CD14-positive monocyte (primary cell): Measurements from ENCODE around the gene GUCA1C. TPM values are rescaled to one million over a fixed set of nuclear protein-coding genes. Genes with fewer than 3 reads are reported as not detected.

Source experiments
- DNase-seq, 3 donors: peaks; one replicate each; pipeline ENCODE4 v3.0.0-alpha.2; 2011 to 2022
- H2AFZ ChIP-seq: 2 replicates; pipeline ENCODE4 v1.6.0; 2012; ENCODE audit warnings: mild to moderate bottlenecking, low read depth, low read length, inconsistent platforms; ENCODE audit not compliant: insufficient read depth, poor library complexity, severe bottlenecking
- H3K27ac ChIP-seq, 2 donors: 1 replicate in 1 of 2; 2 replicates in 1 of 2; pipeline ENCODE4 v1.5.1; 2012 to 2013; ENCODE audit warnings: low read length in 2 of 2, control low read depth in 1 of 2, inconsistent platforms in 1 of 2, low read depth in 1 of 2, mild to moderate bottlenecking in 1 of 2
- H3K27me3 ChIP-seq, 2 donors: one replicate each; pipeline versions ENCODE4 v1.6.0 to v1.6.1; 2011 to 2013; ENCODE audit warnings: low read length in 2 of 2; ENCODE audit not compliant: control insufficient read depth in 2 of 2, insufficient read depth in 2 of 2
- H3K36me3 ChIP-seq, 2 donors: replicated peaks in 1 of 2; 1 replicate in 1 of 2; 2 replicates in 1 of 2; pipeline versions ENCODE4 v1.5.1 to v1.6.1; 2012 to 2013; ENCODE audit warnings: low read length in 2 of 2, control low read depth in 1 of 2, inconsistent platforms in 1 of 2, mild to moderate bottlenecking in 1 of 2; ENCODE audit not compliant: insufficient read depth in 2 of 2, control insufficient read depth in 1 of 2
- H3K4me1 ChIP-seq, 2 donors: 1 replicate in 1 of 2; 2 replicates in 1 of 2; pipeline versions ENCODE4 v1.5.1 to v1.6.1; 2012 to 2013; ENCODE audit warnings: low read length in 2 of 2, control low read depth in 1 of 2, inconsistent platforms in 1 of 2, mild to moderate bottlenecking in 1 of 2, moderate library complexity in 1 of 2; ENCODE audit not compliant: insufficient read depth in 2 of 2, control insufficient read depth in 1 of 2
- H3K4me2 ChIP-seq: replicated peaks from 2 replicates; pipeline ENCODE3; 2012; ENCODE audit warnings: low read length, moderate library complexity, mild to moderate bottlenecking; ENCODE audit not compliant: poor library complexity, severe bottlenecking; ENCODE audit errors: extremely low read depth
- H3K4me3 ChIP-seq, 3 experiments: fragments of 200-600 bp in 1 of 3; sonication (generic) in 1 of 3; replicated peaks in 1 of 3; 1 replicate in 2 of 3; 2 replicates in 1 of 3; pipeline ENCODE4 v1.5.1; 2011 to 2013; ENCODE audit warnings: low read length in 3 of 3, mild to moderate bottlenecking in 3 of 3, control low read depth in 2 of 3, low read depth in 2 of 3, inconsistent platforms in 1 of 3, moderate library complexity in 1 of 3
- H3K79me2 ChIP-seq: 2 replicates; pipeline ENCODE4 v1.6.0; 2012; ENCODE audit warnings: mild to moderate bottlenecking, control low read depth, inconsistent platforms, low read length, moderate library complexity; ENCODE audit not compliant: insufficient read depth
- H3K9ac ChIP-seq: 2 replicates; pipeline ENCODE4 v1.6.0; 2017; ENCODE audit warnings: low read length, mild to moderate bottlenecking; ENCODE audit not compliant: insufficient read depth, poor library complexity, severe bottlenecking
- H3K9me3 ChIP-seq, 2 donors: replicated peaks in 1 of 2; 1 replicate in 1 of 2; 2 replicates in 1 of 2; pipeline versions ENCODE4 v1.5.1 to v1.6.1; 2012 to 2013; ENCODE audit warnings: low read length in 2 of 2, control low read depth in 1 of 2; ENCODE audit not compliant: control insufficient read depth in 1 of 2, insufficient read depth in 1 of 2
- H4K20me1 ChIP-seq: 2 replicates; pipeline ENCODE4 v1.6.0; 2012; ENCODE audit warnings: mild to moderate bottlenecking, low read length, control low read depth, moderate library complexity; ENCODE audit not compliant: insufficient read depth
- H3K27ac Mint-ChIP-seq, 7 donors: one replicate each; pipeline ENCODE4 v1.8.0; 2020; ENCODE audit warnings: mild to moderate bottlenecking in 7 of 7, mixed read lengths in 7 of 7, moderate library complexity in 6 of 7, inconsistent platforms in 2 of 7
- H3K27me3 Mint-ChIP-seq, 3 donors: one replicate each; pipeline ENCODE4 v1.8.0; 2021 to 2022; ENCODE audit warnings: low read depth in 3 of 3, mild to moderate bottlenecking in 3 of 3, mixed read lengths in 3 of 3, moderate library complexity in 3 of 3, inconsistent platforms in 1 of 3
- H3K36me3 Mint-ChIP-seq, 2 donors: one replicate each; pipeline ENCODE4 v1.8.0; 2020; ENCODE audit warnings: mixed read lengths in 2 of 2, inconsistent platforms in 1 of 2, mild to moderate bottlenecking in 1 of 2
- H3K4me1 Mint-ChIP-seq: one replicate; pipeline ENCODE4 v1.8.0; 2020; ENCODE audit warnings: mild to moderate bottlenecking, mixed read lengths
- H3K4me3 Mint-ChIP-seq, 2 donors: one replicate each; pipeline ENCODE4 v1.8.0; 2020; ENCODE audit warnings: mild to moderate bottlenecking in 2 of 2, mixed read lengths in 2 of 2, moderate library complexity in 1 of 2
- H3K9me3 Mint-ChIP-seq, 7 donors: one replicate each; pipeline ENCODE4 v1.8.0; 2020 to 2022; ENCODE audit warnings: mixed read lengths in 7 of 7, mild to moderate bottlenecking in 6 of 7, moderate library complexity in 6 of 7, inconsistent platforms in 2 of 7
- WGBS: methylation state at CpG from one replicate; pipeline ENCODE4 v1.1.5; 2013; ENCODE audit warnings: missing lambda C conversion rate; ENCODE audit not compliant: insufficient coverage; 5-methylcytosine and 5-hydroxymethylcytosine counted together
- intact Hi-C, 2 donors: fragments of 100-400 bp; cut with micrococcal nuclease; formaldehyde crosslinking; loops; one replicate each; pipeline versions ENCODE4 v1.15.0 to v1.15.1; 2023
- polyA plus RNA-seq, 3 donors: library from polyadenylated mRNA; depleted of rRNA in 1 of 3; unstranded in 2 of 3; stranded (reverse) in 1 of 3; fragments of 300-500 nt in 2 of 3; fragments of >200 nt in 1 of 3; fragmentation: Illumina TruSeq in 2 of 3; gene quantifications; 1 replicate in 2 of 3; 2 replicates in 1 of 3; pipeline ENCODE4 v1.2.3, GENCODE V29; 2012 to 2021
- TF ChIP-seq, protein P1 (sequence below): fragments of 200-600 bp; IDR thresholded peaks from one replicate; pipeline ENCODE4 v1.8.0; 2022; ENCODE audit warnings: antibody characterized with exemption, mild to moderate bottlenecking

GUCA1C gene
- polyA plus RNA-seq, 3 donors, result not detected

- TF ChIP-seq, protein P1, sequence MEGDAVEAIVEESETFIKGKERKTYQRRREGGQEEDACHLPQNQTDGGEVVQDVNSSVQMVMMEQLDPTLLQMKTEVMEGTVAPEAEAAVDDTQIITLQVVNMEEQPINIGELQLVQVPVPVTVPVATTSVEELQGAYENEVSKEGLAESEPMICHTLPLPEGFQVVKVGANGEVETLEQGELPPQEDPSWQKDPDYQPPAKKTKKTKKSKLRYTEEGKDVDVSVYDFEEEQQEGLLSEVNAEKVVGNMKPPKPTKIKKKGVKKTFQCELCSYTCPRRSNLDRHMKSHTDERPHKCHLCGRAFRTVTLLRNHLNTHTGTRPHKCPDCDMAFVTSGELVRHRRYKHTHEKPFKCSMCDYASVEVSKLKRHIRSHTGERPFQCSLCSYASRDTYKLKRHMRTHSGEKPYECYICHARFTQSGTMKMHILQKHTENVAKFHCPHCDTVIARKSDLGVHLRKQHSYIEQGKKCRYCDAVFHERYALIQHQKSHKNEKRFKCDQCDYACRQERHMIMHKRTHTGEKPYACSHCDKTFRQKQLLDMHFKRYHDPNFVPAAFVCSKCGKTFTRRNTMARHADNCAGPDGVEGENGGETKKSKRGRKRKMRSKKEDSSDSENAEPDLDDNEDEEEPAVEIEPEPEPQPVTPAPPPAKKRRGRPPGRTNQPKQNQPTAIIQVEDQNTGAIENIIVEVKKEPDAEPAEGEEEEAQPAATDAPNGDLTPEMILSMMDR, result no peak
- no peaks in the 10 kb centered on the region for H3K27me3 ChIP-seq
- H3K4me3 ChIP-seq, result no peak overlapping the region
- no peaks in the 10 kb centered on the region for H3K4me1 ChIP-seq
- H3K27me3 Mint-ChIP-seq, result no peaks in the 10 kb centered on the region
- intact Hi-C loops, result no loop called here
- no CpG with 5 or more reads among the region's 2 CpGs for WGBS
- H3K27ac ChIP-seq, result no peak overlapping the region
- H3K79me2 ChIP-seq, result no peaks in the 10 kb centered on the region
- no peaks in the 10 kb centered on the region for H3K9me3 ChIP-seq
- H3K9ac ChIP-seq, result no peak overlapping the region
- no peak overlapping the region for H3K4me2 ChIP-seq
- DNase-seq, result no peak
- H4K20me1 ChIP-seq, result no peaks in the 10 kb centered on the region
- H3K36me3 Mint-ChIP-seq, result no peaks in the 10 kb centered on the region
- no peak overlapping the region for H2AFZ ChIP-seq
- H3K4me3 Mint-ChIP-seq, result no peak overlapping the region
- peaks cover 0 to 3% (median 1%) of the 10 kb centered on the region in 7 donors for H3K9me3 Mint-ChIP-seq
- no peaks in the 10 kb centered on the region for H3K4me1 Mint-ChIP-seq
- no peak overlapping the region for H3K27ac Mint-ChIP-seq
- no peaks in the 10 kb centered on the region for H3K36me3 ChIP-seq
Measured at GRCh38 chr3:108976058-108976457, 22.4 kb upstream of the GUCA1C start.

DNA sequence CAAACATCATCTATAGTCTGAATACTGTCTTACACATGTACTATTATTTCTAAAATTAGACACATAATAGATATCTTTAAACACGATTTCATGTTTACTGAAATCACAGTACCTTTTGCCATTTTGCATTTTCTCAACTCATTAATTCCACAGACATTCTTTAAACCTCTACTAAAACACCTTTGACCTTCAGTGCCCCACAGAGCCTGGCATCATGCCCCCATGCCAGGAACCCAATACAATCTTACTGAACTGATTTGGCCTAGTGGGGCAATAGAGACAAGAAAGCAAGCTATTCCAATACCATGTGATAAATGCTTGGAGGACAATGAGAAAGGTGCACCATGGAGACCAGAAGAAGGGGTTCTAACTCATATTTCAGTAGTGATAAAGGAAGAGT is 19.3 kb upstream of the GUCA1C start:
- H2AFZ ChIP-seq, result no peak overlapping the region
- TF ChIP-seq, protein P1, result no peak
- no peaks in the 10 kb centered on the region for H3K36me3 ChIP-seq
- no peak overlapping the region for H3K4me3 ChIP-seq
- H3K4me2 ChIP-seq, result no peak overlapping the region
- no peaks in the 10 kb centered on the region for H3K4me1 ChIP-seq
- intact Hi-C loops, result no loop called here
- H3K27ac Mint-ChIP-seq, result no peak overlapping the region
- WGBS, result 80% methylated on average over 1 of the region's 1 CpG
- no peaks in the 10 kb centered on the region for H3K36me3 Mint-ChIP-seq
- no peak overlapping the region for H3K4me3 Mint-ChIP-seq
- no peaks in the 10 kb centered on the region for H3K27me3 Mint-ChIP-seq
- H3K27me3 ChIP-seq, result no peaks in the 10 kb centered on the region
- no peaks in the 10 kb centered on the region for H3K79me2 ChIP-seq
- H3K4me1 Mint-ChIP-seq, result no peaks in the 10 kb centered on the region
- no peaks in the 10 kb centered on the region for H3K9me3 ChIP-seq
- H3K27ac ChIP-seq, result no peak overlapping the region
- DNase-seq, result no peak
- peaks cover 0 to 2% (median 1%) of the 10 kb centered on the region in 7 donors for H3K9me3 Mint-ChIP-seq
- H4K20me1 ChIP-seq, result no peaks in the 10 kb centered on the region
- H3K9ac ChIP-seq, result no peak overlapping the region
